Lower lobe of right lung (tissue), 2 donors: ENCODE measurements around the gene ARV1. TPM values are rescaled to one million over a fixed set of nuclear protein-coding genes. Genes with fewer than 3 reads are reported as not detected.

Experiments used
- ATAC-seq, 2 donors: fragments of 200-7000 bp; cut with Tn5 transposase; one replicate each; pipeline ENCODE4 v1.9.1; 2020 to 2022; ENCODE audit warnings: mild to moderate bottlenecking in 2 of 2, moderate library complexity in 2 of 2
- DNase-seq: peaks from one replicate; pipeline ENCODE4 v3.0.0-alpha.2; 2020
- H3K27ac ChIP-seq: fragments of 200-600 bp; one replicate; pipeline ENCODE4 v1.8.0; 2022
- H3K27me3 ChIP-seq: fragments of 200-600 bp; one replicate; pipeline ENCODE4 v1.8.0; 2022; ENCODE audit warnings: low read depth
- H3K36me3 ChIP-seq: fragments of 200-600 bp; one replicate; pipeline ENCODE4 v1.8.0; 2022; ENCODE audit warnings: mild to moderate bottlenecking
- H3K4me1 ChIP-seq: fragments of 200-600 bp; one replicate; pipeline ENCODE4 v1.8.0; 2022
- H3K4me3 ChIP-seq: fragments of 200-600 bp; one replicate; pipeline ENCODE4 v1.8.0; 2022; ENCODE audit warnings: mild to moderate bottlenecking
- H3K9me3 ChIP-seq: fragments of 200-600 bp; one replicate; pipeline ENCODE4 v1.8.0; 2022
- CTCF ChIP-seq: fragments of 200-600 bp; IDR thresholded peaks from one replicate; pipeline ENCODE4 v1.8.0; 2022; ENCODE audit warnings: antibody characterized with exemption, mild to moderate bottlenecking
- intact Hi-C: fragments of 100-400 bp; cut with DNase I; formaldehyde crosslinking; loops from one replicate; pipeline ENCODE4 v1.11.0; 2022
- total RNA-seq: library from RNA; stranded (reverse); fragmentation: NEBNext Ultra II Directional; extraction: Animal tissue kit (Norgen Biotek cat#: 25700); gene quantifications from one replicate; pipeline ENCODE4 v1.2.1, GENCODE V29; 2021
- donor health status: DM: no; HTN: yes; CAD: no; lungs with severe emphysema.

ARV1 gene
- total RNA-seq, 1 donor from 2014 or later = 18.4 TPM

GRCh38 chr1:230938924-230939368 is 39.9 kb upstream of the ARV1 start:
- no peaks in the 10 kb centered on the region for H3K9me3 ChIP-seq
- ATAC-seq (no peak), DNase-seq (no peak)
- TF ChIP-seq CTCF = no peak
- H3K27me3 ChIP-seq = no peaks in the 10 kb centered on the region
- H3K4me1 ChIP-seq = peaks cover 6% of the 10 kb centered on the region
- intact Hi-C loops = no loop called here
- H3K36me3 ChIP-seq = peaks cover 9% of the 10 kb centered on the region
- H3K4me3 ChIP-seq = no peak overlapping the region
- H3K27ac ChIP-seq = no peak overlapping the region

- intact Hi-C loops = no loop called here
Measured at GRCh38 chr1:230939806-230940489, 38.9 kb upstream of the ARV1 start.

GRCh38 chr1:230940848-230941247 is 38.0 kb upstream of the ARV1 start:
- Histone ChIP-seq H3K36me3 (peaks cover 18% of the 10 kb centered on the region), H3K4me1 (peaks cover 6% of the 10 kb centered on the region), H3K9me3 (no peaks in the 10 kb centered on the region), H3K27ac (no peak overlapping the region), H3K27me3 (no peaks in the 10 kb centered on the region), H3K4me3 (no peak overlapping the region)
- no peak for DNase-seq
- ATAC-seq = no peak
- intact Hi-C loops = no loop called here
- TF ChIP-seq CTCF = no peak

More at GRCh38 chr1:230939806-230940489, 38.9 kb upstream of the ARV1 start:
- no peak for TF ChIP-seq CTCF
- Histone ChIP-seq H3K36me3 (peaks cover 15% of the 10 kb centered on the region), H3K9me3 (no peaks in the 10 kb centered on the region), H3K4me3 (no peak overlapping the region), H3K4me1 (peaks cover 6% of the 10 kb centered on the region), H3K27me3 (no peaks in the 10 kb centered on the region), H3K27ac (no peak overlapping the region)
- no peak for ATAC-seq
- no peak for DNase-seq

- no peaks in the 10 kb centered on the region for H3K27me3 ChIP-seq
- H3K4me3 ChIP-seq = no peak overlapping the region
- intact Hi-C loops = no loop called here
- H3K4me1 ChIP-seq = no peaks in the 10 kb centered on the region
- no peaks in the 10 kb centered on the region for H3K9me3 ChIP-seq
- no peak overlapping the region for H3K27ac ChIP-seq
- TF ChIP-seq CTCF = no peak
- DNase-seq (no peak), ATAC-seq (no peak)
- H3K36me3 ChIP-seq = peaks cover 15% of the 10 kb centered on the region
Measured at GRCh38 chr1:230943048-230943593, 35.8 kb upstream of the ARV1 start.

GRCh38 chr1:230948301-230948700 is 30.6 kb upstream of the ARV1 start:
- Histone ChIP-seq H3K27ac (no peak overlapping the region), H3K36me3 (peaks cover 39% of the 10 kb centered on the region), H3K4me3 (no peak overlapping the region), H3K4me1 (no peaks in the 10 kb centered on the region), H3K27me3 (no peaks in the 10 kb centered on the region), H3K9me3 (no peaks in the 10 kb centered on the region)
- no peak for ATAC-seq
- intact Hi-C loops = no loop called here
- DNase-seq = no peak
- TF ChIP-seq CTCF = no peak
